Lower leg skin (tissue), 4 donors: ENCODE data around the gene KRT72. TPM values are rescaled to one million over a fixed set of nuclear protein-coding genes. Genes with fewer than 3 reads are reported as not detected.

Experiments used
- DNase-seq, 2 donors: peaks; one replicate each; pipeline ENCODE4 v3.0.0-alpha.2; 2019; ENCODE audit warnings: low spot score in 2 of 2
- H3K4me3 ChIP-seq: fragments of 200-600 bp; sonication (generic); 2 replicates; pipeline ENCODE4 v1.5.1; 2017; ENCODE audit warnings: mild to moderate bottlenecking, low read depth; ENCODE audit not compliant: poor library complexity, severe bottlenecking
- CTCF ChIP-seq, 3 donors: fragments of 450-650 bp; IDR thresholded peaks; one replicate each; pipeline ENCODE4 v1.5.1; 2016; ENCODE audit warnings: antibody characterized with exemption in 3 of 3, mild to moderate bottlenecking in 3 of 3, moderate library complexity in 2 of 3
- POLR2A ChIP-seq, 2 donors: fragments of 450-650 bp; IDR thresholded peaks; one replicate each; pipeline ENCODE4 v1.6.1; 2016 to 2017; ENCODE audit warnings: antibody characterized with exemption in 2 of 2, mild to moderate bottlenecking in 1 of 2, moderate library complexity in 1 of 2
- WGBS, 2 donors: methylation state at CpG; one replicate each; pipeline ENCODE4 v1.1.5; 2018; 5-methylcytosine and 5-hydroxymethylcytosine counted together
- intact Hi-C: fragments of 100-400 bp; cut with DNase I; formaldehyde crosslinking; loops from one replicate; pipeline ENCODE4 v1.15.0; 2023; ENCODE audit warnings: low total_unique reads
- total RNA-seq, 4 donors: library from RNA; depleted of rRNA; stranded (reverse); fragments of >200 nt; gene quantifications; one replicate each; pipeline ENCODE4 v1.1.0, GENCODE V29; 2016

KRT72 gene
- total RNA-seq, 4 donors from 2014 or later: 0.42 to 14.0 (median 7.1) TPM

DNA sequence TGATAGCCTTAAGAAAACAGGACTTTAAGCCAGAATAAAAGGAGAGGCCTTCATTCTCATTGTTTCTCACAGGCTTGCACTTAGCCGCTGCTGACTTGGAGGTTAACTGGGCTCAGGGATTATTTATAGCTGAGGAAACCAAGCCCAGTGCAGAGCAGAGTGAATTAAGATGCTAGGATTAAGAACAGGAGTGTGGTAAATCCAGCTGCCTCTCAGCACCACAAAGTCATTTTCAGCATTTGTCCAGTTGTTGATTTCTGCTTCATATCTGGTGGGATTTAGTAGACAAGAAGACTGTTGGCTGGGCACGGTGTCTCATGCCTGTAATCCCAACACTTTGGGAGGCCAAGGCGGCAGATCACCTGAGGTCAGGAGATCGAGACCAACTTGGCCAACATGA, 31.4 kb upstream of the KRT72 start:
- no peak overlapping the region for H3K4me3 ChIP-seq
- WGBS, 2 donors: 69 to 86% methylated on average over 4 of the region's 4 CpGs
- intact Hi-C loops: no loop called here
- DNase-seq: peak in 1 of 2 donors; percentile 50
- no peak for TF ChIP-seq CTCF (IDR thresholded peaks at IDR 0.05)
- no peak for TF ChIP-seq POLR2A (IDR thresholded peaks at IDR 0.05)

DNA sequence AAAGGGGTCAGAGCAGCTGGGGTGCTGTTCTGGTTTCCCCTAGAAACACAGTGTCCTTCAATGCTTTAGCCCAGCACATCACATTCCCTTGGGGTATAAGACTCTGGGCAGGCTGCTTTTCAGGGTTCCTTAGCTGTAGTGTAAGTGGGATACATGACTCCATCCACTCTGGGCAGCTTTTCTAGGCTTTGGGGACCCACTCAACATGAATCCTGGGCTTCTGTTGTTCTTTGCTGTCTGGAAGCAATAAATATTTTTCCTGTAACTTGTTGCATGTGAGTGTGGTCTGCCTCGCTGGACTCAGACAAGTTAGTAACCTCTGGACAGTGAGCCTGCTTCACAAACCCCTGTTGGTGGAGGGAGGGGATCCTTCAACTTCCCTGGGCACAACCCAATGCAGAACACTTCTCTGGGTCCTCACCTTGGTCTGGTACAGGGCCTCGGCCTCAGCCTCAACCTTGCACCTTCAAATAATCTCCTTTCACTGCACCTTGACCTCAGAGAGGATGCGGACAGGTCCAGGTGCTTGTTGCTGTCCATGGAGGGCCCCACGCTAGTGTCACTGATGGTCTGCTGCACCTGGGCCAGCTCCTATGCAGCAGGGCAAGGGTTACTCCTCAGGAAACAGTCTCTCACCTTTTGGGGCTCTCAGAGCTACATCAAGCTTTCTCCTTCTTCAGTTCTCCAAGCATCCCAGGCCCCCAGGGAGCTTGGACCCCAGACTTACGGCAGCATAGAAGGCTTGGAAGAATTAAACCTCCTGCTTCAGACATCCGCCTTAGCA, 30.6 kb upstream of the KRT72 start:
- WGBS, 2 donors: 85 to 87% methylated on average over 6 of the region's 6 CpGs
- intact Hi-C loops: no loop called here
- no peak overlapping the region for H3K4me3 ChIP-seq
- TF ChIP-seq POLR2A (IDR thresholded peaks at IDR 0.05) (no peak), CTCF (IDR thresholded peaks at IDR 0.05) (no peak)
- DNase-seq: peak in 1 of 2 donors; percentile 67

- DNase-seq: peak in 1 of 2 donors; percentile 70
- H3K4me3 ChIP-seq: no peak overlapping the region
- intact Hi-C loops: no loop called here
- 58 to 65% methylated on average over 4 of the region's 4 CpGs for WGBS, 2 donors
- TF ChIP-seq CTCF (IDR thresholded peaks at IDR 0.05) (no peak), POLR2A (IDR thresholded peaks at IDR 0.05) (no peak)
Observed at GRCh38 chr12:52631264-52631663, 30.0 kb upstream of the KRT72 start.

DNA sequence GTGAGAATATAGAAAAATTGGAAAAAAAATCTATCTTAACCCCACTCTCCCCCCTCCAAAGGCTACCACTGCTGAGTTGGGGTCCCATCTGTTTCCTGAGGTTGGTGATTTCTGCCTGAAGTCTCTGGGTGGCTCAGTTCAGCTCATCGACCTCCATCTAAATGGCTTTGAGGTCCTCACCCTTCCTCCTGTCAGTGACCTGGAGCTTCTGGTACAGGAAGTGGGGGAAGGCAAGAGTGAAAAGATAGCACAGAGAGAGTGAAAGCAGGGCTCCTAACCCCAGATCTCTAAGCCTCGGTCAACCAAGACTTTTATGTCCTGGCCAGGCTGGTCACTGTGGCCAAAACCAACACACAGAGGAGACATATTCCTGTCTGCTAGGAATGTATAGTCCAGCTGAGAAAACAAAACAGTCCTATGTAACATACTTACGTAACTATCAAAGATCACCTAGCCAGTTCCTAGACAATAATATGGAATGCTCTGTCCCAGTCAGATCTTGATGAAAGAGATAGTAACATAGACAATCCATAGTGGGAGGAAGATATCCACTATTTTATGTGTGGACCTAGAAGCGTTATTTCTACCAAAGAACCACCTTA, 29.4 kb upstream of the KRT72 start:
- DNase-seq: peak in 1 of 2 donors; percentile 40
- TF ChIP-seq POLR2A (IDR thresholded peaks at IDR 0.05) (no peak), CTCF (IDR thresholded peaks at IDR 0.05) (no peak)
- 80 to 84% methylated on average over 4 of the region's 4 CpGs for WGBS, 2 donors
- H3K4me3 ChIP-seq: no peak overlapping the region
- intact Hi-C loops: no loop called here

DNA sequence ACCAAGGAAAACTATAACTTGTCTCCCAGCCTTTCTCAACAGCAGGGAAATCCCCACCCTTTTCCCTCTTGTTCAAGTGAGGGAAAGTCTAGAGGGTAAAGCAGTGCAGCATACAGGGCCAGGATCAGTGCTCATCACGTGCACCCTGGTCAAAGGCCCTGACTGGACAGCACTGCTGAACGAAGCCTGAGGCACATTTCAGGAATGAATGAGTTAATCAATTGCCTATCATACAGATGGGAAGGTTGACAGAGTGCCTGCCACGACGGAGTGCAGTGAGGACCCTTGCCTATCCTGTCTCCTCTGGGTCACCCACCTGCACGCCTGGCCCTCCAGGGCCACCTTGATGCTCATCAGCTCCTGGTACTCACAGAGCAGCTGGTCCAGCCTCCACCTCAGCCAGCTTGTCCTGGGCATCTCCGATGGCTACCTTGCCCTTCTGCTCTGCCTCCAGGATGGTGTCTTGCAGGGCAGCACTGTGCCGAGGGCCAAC, 28.8 kb upstream of the KRT72 start:
- intact Hi-C loops: no loop called here
- H3K4me3 ChIP-seq: no peak overlapping the region
- TF ChIP-seq CTCF (IDR thresholded peaks at IDR 0.05): no peak
- no peak for TF ChIP-seq POLR2A (IDR thresholded peaks at IDR 0.05)
- peak in 1 of 2 donors; percentile 74 for DNase-seq
- 81% methylated on average over 7 of the region's 7 CpGs for WGBS, 2 donors
